ENCODE data around the gene EYS. TPM values are rescaled to one million over a fixed set of nuclear protein-coding genes. Genes with fewer than 3 reads are reported as not detected.

Gene EYS
- total and polyA plus RNA-seq, 9 of the 15 experiments (the other 6 are each of a cell fraction or from before 2014, with no cell fraction given): 0.03 to 0.36 (median 0.10) TPM; not detected in 2

GRCh38 chr6:65623566-65623965 lies 83.5 kb downstream of the EYS start (continued):
- TF ChIP-seq ATF3 (IDR thresholded peaks at IDR 0.05): no peak
- no peak for TF ChIP-seq ATF3 (CRISPR knock-in tag; conservative IDR thresholded peaks at IDR 0.05)
- no peak for TF ChIP-seq ZKSCAN3 (CRISPR knock-in tag; IDR thresholded peaks at IDR 0.05)
- no peak for TF ChIP-seq PTTG1 (tag; IDR thresholded peaks at IDR 0.05; ENCODE audit: low read depth)
- no peak for TF ChIP-seq BHLHE40 (IDR thresholded peaks at IDR 0.05; ENCODE audit: low read length)
- TF ChIP-seq CHAMP1 (IDR thresholded peaks at IDR 0.05): no peak
- no peak for TF ChIP-seq PHB (CRISPR knock-in tag; IDR thresholded peaks at IDR 0.05)
- no peak for TF ChIP-seq MYBL2 (IDR thresholded peaks at IDR 0.05; ENCODE audit: low read depth)
- TF ChIP-seq MYBL2 (CRISPR knock-in tag; IDR thresholded peaks at IDR 0.05; ENCODE audit: borderline replicate concordance): no peak

GRCh38 chr6:65610746-65611145 lies 96.3 kb downstream of the EYS start:
- Histone ChIP-seq H3K4me3 (no peak overlapping the region), H3K9me1 (ENCODE audit: control insufficient read depth, insufficient read depth, low read length) (no peaks in the 10 kb centered on the region), H3K9ac (ENCODE audit: insufficient read depth in 1 of 2, low read depth in 2 of 2, low read length in 2 of 2) (no peak overlapping the region), H3K27ac (ENCODE audit: extremely low read depth, low read depth, low read length) (no peak overlapping the region), H3K4me1 (replicated peaks in 1 of 2; ENCODE audit: control insufficient read depth in 2 of 2, insufficient read depth in 2 of 2, low read length in 2 of 2) (no peaks in the 10 kb centered on the region), H3K27me3 (ENCODE audit: control insufficient read depth in 2 of 2, insufficient read depth in 2 of 2, low read length in 2 of 2) (no peaks in the 10 kb centered on the region), H3K79me2 (ENCODE audit: control insufficient read depth, insufficient read depth, low read length) (no peaks in the 10 kb centered on the region), H2AFZ (ENCODE audit: low read depth, low read length) (no peak overlapping the region), H3K36me3 (ENCODE audit: control insufficient read depth, insufficient read depth, low read length) (no peaks in the 10 kb centered on the region), H4K20me1 (replicated peaks; ENCODE audit: control insufficient read depth, insufficient read depth, low read length) (no peaks in the 10 kb centered on the region), H3K9me3 (replicated peaks; ENCODE audit: control insufficient read depth, insufficient read depth, low read depth, low read length) (no peaks in the 10 kb centered on the region), H3K4me2 (ENCODE audit: insufficient read depth, low read length) (no peak overlapping the region)
- BruUV-seq (replicated peaks): no TSS peak
- DNase-seq (ENCODE audit: extremely low read depth in 1 of 4, low spot score in 3 of 4): no peak
- CTCF ChIA-PET (ENCODE audit: low intra/inter-chr PET ratio): no interaction called here
- TF ChIP-seq ZBTB11 (CRISPR knock-in tag; IDR thresholded peaks at IDR 0.05): no peak
- TF ChIP-seq TBL1XR1 (IDR thresholded peaks at IDR 0.05; ENCODE audit: low read length in 2 of 2): no peak
- TF ChIP-seq SMARCC2 (IDR thresholded peaks at IDR 0.05; ENCODE audit: low read depth): no peak
- no peak for TF ChIP-seq RFX7 (CRISPR knock-in tag; IDR thresholded peaks at IDR 0.05)
- no peak for TF ChIP-seq FOXO4 (CRISPR knock-in tag; IDR thresholded peaks at IDR 0.05)
- TF ChIP-seq ZNF24 (IDR thresholded peaks at IDR 0.05): no peak
- intact Hi-C loops (cut with micrococcal nuclease): no loop called here
- ATAC-seq: no peak
- in situ Hi-C loops (cut with MboI): no loop called here
- POLR2A ChIA-PET: no interaction called here
- 2% methylated on average over 2 of the region's 2 CpGs for WGBS (ENCODE audit: insufficient coverage, low coverage, missing lambda C conversion rate)
- FAIRE-seq: no peak
